Measurements from ENCODE around the gene LHX2. TPM values are rescaled to one million over a fixed set of nuclear protein-coding genes. Genes with fewer than 3 reads are reported as not detected.

Gene LHX2
- total and polyA plus RNA-seq, 2 of the 4 experiments (the other 2 are of a cell fraction), result not detected

DNA sequence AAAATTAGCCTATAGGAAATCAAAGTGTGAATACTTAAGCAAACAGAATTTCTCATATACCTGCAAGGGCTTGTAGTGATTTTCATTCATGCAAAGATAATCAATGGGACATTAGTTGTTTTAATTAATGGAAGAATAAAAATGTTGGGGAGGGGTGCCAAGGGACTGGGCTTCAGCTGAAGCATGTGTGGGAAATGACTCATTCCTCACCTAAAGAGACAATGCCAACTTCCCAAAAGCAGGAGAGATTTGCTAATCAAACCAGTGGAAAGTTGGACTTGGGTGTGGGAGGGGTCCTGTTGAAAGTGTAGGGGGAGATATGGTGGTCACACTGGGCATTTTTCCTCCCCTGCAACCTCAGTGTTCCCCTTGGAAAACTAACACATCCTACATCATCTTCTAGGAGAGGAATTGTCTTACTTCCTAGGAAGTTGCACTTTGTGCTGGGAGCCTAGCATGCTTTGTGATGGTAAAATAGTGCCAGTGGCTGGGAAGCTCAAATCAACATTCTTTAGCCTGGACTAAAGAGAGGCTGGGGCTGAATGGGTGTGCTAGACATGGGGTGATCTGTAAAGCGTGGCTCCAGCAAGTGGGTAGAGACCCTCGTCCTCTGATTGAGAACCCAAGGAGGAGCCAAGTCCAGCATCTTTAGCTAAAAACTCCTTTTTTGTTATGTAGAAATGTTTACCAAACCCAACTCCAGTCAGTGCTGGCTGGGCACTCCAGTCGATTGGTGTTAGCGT is 6.4 kb upstream of the LHX2 start:
- in situ Hi-C loops (cut with MboI; ENCODE audit: low sequenced_read_pairs), result no loop called here
- Histone ChIP-seq H3K27me3 (ENCODE audit: control insufficient read depth, insufficient read depth, low read length) (peaks cover 98% of the 10 kb centered on the region), H3K56ac (ENCODE audit: extremely low read depth, insufficient read depth, low read length) (no peak overlapping the region), H2AK9ac (replicated peaks; ENCODE audit: low read depth, low read length, poor library complexity) (no peak overlapping the region), H3K14ac (replicated peaks; ENCODE audit: low read depth, low read length) (no peak overlapping the region), H4K91ac (ENCODE audit: insufficient read depth, low read depth, low read length) (no peak overlapping the region), H4K8ac (ENCODE audit: low read depth in 2 of 2, low read length in 2 of 2) (no peak overlapping the region), H2AK5ac (ENCODE audit: low read depth, low read length) (no peak overlapping the region), H3K4me3 (ENCODE audit: insufficient read depth, low read depth, low read length) (no peak overlapping the region), H2BK120ac (ENCODE audit: low read depth, low read length) (no peak overlapping the region), H2BK20ac (ENCODE audit: low read depth, low read length) (no peak overlapping the region), H3K18ac (ENCODE audit: low read depth, low read length) (no peak overlapping the region), H3K4ac (ENCODE audit: low read depth, low read length) (no peak overlapping the region), H3K9me3 (ENCODE audit: control insufficient read depth, insufficient read depth, low read length) (peaks cover 15% of the 10 kb centered on the region), H3K9me1 (ENCODE audit: insufficient read depth, low read length) (no peaks in the 10 kb centered on the region), H3K23ac (ENCODE audit: low read depth, low read length) (no peak overlapping the region), H4K5ac (ENCODE audit: low read depth, low read length) (no peak overlapping the region), H3K36me3 (ENCODE audit: control insufficient read depth, insufficient read depth, low read length) (no peaks in the 10 kb centered on the region), H3K4me2 (ENCODE audit: low read depth, low read length) (no peak overlapping the region), H3K27ac (ENCODE audit: insufficient read depth, low read length) (no peak overlapping the region), H3K4me1 (ENCODE audit: control insufficient read depth, insufficient read depth, low read length) (no peaks in the 10 kb centered on the region), H2BK5ac (ENCODE audit: low read depth, low read length, poor library complexity, severe bottlenecking) (no peak overlapping the region), H3K9ac (ENCODE audit: low read depth, low read length) (no peak overlapping the region), H4K20me1 (ENCODE audit: insufficient read depth, low read length) (0 out of 2 replicates have a peak, but pooled peaks cover 4% of the 10 kb centered on the region), H2AFZ (replicated peaks; ENCODE audit: low read length, poor library complexity) (no peak overlapping the region), H3K79me1 (ENCODE audit: low read depth in 1 of 2, low read length in 2 of 2) (no peaks in the 10 kb centered on the region), H2BK15ac (ENCODE audit: low read depth, low read length) (no peak overlapping the region)
- no peak for ATAC-seq (ENCODE audit: low read depth)
- ChIA-PET POLR2A (ENCODE audit: unreplicated experiment) (no interaction called here), CTCF (no interaction called here)
- intact Hi-C loops (cut with micrococcal nuclease), result no loop called here
- dilution Hi-C loops (cut with HindIII; ENCODE audit: low sequenced_read_pairs, unreplicated experiment), result no loop called here
- no peak for TF ChIP-seq FOS (IDR thresholded peaks at IDR 0.05; ENCODE audit: low read depth, low read length)
- TF ChIP-seq, protein P1, sequence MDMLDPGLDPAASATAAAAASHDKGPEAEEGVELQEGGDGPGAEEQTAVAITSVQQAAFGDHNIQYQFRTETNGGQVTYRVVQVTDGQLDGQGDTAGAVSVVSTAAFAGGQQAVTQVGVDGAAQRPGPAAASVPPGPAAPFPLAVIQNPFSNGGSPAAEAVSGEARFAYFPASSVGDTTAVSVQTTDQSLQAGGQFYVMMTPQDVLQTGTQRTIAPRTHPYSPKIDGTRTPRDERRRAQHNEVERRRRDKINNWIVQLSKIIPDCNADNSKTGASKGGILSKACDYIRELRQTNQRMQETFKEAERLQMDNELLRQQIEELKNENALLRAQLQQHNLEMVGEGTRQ (IDR thresholded peaks at IDR 0.05; ENCODE audit: low read depth, low read length), result no peak
- TF ChIP-seq SMC3 (IDR thresholded peaks at IDR 0.05; ENCODE audit: low read depth, low read length), result no peak
- no peak for TF ChIP-seq BHLHE40 (IDR thresholded peaks at IDR 0.05; ENCODE audit: low read depth, low read length)
- no peak for TF ChIP-seq MAFK (IDR thresholded peaks at IDR 0.05; ENCODE audit: low read depth, low read length)
- no peak for TF ChIP-seq RAD21 (IDR thresholded peaks at IDR 0.05; ENCODE audit: low read length)
- TF ChIP-seq CHD1 (IDR thresholded peaks at IDR 0.05; ENCODE audit: low read depth, low read length), result no peak
- TF ChIP-seq POLR2A (IDR thresholded peaks at IDR 0.05; ENCODE audit: low read depth, low read length), result no peak
- TF ChIP-seq RFX5 (IDR thresholded peaks at IDR 0.05; ENCODE audit: low read depth, low read length), result no peak
- TF ChIP-seq NFE2L2 (IDR thresholded peaks at IDR 0.05; ENCODE audit: low read depth, low read length), result no peak
- TF ChIP-seq MAZ (IDR thresholded peaks at IDR 0.05; ENCODE audit: borderline replicate concordance, low read depth, low read length), result no peak
- no peak for TF ChIP-seq RCOR1 (IDR thresholded peaks at IDR 0.05; ENCODE audit: insufficient replicate concordance, low read length)
- TF ChIP-seq, protein P2, sequence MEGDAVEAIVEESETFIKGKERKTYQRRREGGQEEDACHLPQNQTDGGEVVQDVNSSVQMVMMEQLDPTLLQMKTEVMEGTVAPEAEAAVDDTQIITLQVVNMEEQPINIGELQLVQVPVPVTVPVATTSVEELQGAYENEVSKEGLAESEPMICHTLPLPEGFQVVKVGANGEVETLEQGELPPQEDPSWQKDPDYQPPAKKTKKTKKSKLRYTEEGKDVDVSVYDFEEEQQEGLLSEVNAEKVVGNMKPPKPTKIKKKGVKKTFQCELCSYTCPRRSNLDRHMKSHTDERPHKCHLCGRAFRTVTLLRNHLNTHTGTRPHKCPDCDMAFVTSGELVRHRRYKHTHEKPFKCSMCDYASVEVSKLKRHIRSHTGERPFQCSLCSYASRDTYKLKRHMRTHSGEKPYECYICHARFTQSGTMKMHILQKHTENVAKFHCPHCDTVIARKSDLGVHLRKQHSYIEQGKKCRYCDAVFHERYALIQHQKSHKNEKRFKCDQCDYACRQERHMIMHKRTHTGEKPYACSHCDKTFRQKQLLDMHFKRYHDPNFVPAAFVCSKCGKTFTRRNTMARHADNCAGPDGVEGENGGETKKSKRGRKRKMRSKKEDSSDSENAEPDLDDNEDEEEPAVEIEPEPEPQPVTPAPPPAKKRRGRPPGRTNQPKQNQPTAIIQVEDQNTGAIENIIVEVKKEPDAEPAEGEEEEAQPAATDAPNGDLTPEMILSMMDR (conservative IDR thresholded peaks at IDR 0.05; ENCODE audit: low read depth, low read length), result no peak
- TF ChIP-seq CEBPB (IDR thresholded peaks at IDR 0.05; ENCODE audit: low read depth, low read length), result no peak
- TF ChIP-seq MXI1 (IDR thresholded peaks at IDR 0.05; ENCODE audit: borderline replicate concordance, low read depth, low read length), result no peak
- TF ChIP-seq, protein P3, sequence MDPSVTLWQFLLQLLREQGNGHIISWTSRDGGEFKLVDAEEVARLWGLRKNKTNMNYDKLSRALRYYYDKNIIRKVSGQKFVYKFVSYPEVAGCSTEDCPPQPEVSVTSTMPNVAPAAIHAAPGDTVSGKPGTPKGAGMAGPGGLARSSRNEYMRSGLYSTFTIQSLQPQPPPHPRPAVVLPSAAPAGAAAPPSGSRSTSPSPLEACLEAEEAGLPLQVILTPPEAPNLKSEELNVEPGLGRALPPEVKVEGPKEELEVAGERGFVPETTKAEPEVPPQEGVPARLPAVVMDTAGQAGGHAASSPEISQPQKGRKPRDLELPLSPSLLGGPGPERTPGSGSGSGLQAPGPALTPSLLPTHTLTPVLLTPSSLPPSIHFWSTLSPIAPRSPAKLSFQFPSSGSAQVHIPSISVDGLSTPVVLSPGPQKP (IDR thresholded peaks at IDR 0.05; ENCODE audit: borderline replicate concordance, low read depth, low read length), result no peak
- no CpG with 5 or more reads among the region's 4 CpGs for WGBS, 2 experiments (ENCODE audit: extremely low coverage in 2 of 2, insufficient read length in 1 of 2)
- no TSS peak for BruUV-seq (replicated peaks)
- no peak for DNase-seq
